Endodermal cell (in vitro differentiated cells): Measurements from ENCODE around the gene FAM228A. TPM values are rescaled to one million over a fixed set of nuclear protein-coding genes. Genes with fewer than 3 reads are reported as not detected.

ENCODE experiments used
- DNase-seq: peaks from one replicate; pipeline ENCODE4 v3.0.0-alpha.2; 2017
- H3K27ac ChIP-seq: 2 replicates; pipeline ENCODE4 v1.5.1; 2013; ENCODE audit warnings: mild to moderate bottlenecking, low read depth, low read length, moderate library complexity
- H3K27me3 ChIP-seq: 2 replicates; pipeline ENCODE4 v1.6.1; 2013; ENCODE audit warnings: mild to moderate bottlenecking, low read length, moderate library complexity; ENCODE audit not compliant: insufficient read depth, control insufficient read depth, poor library complexity, severe bottlenecking
- H3K36me3 ChIP-seq: 2 replicates; pipeline ENCODE4 v1.7.0; 2013; ENCODE audit warnings: mild to moderate bottlenecking, low read length, moderate library complexity; ENCODE audit not compliant: control insufficient read depth, insufficient read depth
- H3K4me1 ChIP-seq: one replicate; pipeline ENCODE4 v1.7.0; 2013; ENCODE audit warnings: low read length; ENCODE audit not compliant: control insufficient read depth, insufficient read depth
- H3K4me3 ChIP-seq: 2 replicates; pipeline ENCODE4 v1.5.1; 2013; ENCODE audit warnings: mild to moderate bottlenecking, low read length, moderate library complexity
- H3K9ac ChIP-seq: 2 replicates; pipeline ENCODE4 v1.6.1; 2013; ENCODE audit warnings: mild to moderate bottlenecking, low read length, moderate library complexity; ENCODE audit not compliant: poor library complexity, severe bottlenecking; ENCODE audit errors: extremely low read depth
- H3K9me3 ChIP-seq: 2 replicates; pipeline ENCODE4 v1.6.1; 2013; ENCODE audit warnings: mild to moderate bottlenecking, low read length, moderate library complexity; ENCODE audit not compliant: control insufficient read depth
- H3K27ac Mint-ChIP-seq: 2 replicates; pipeline ENCODE4 v1.8.0; 2020; ENCODE audit warnings: mixed read lengths
- H3K27me3 Mint-ChIP-seq: 2 replicates; pipeline ENCODE4 v1.8.0; 2021; ENCODE audit warnings: mild to moderate bottlenecking, mixed read lengths; ENCODE audit not compliant: insufficient read depth
- H3K36me3 Mint-ChIP-seq: 2 replicates; pipeline ENCODE4 v1.8.0; 2020; ENCODE audit warnings: low read depth, mixed read lengths
- H3K4me1 Mint-ChIP-seq: 2 replicates; pipeline ENCODE4 v1.8.0; 2020; ENCODE audit warnings: mixed read lengths
- H3K4me3 Mint-ChIP-seq: 2 replicates; pipeline ENCODE4 v1.8.0; 2020; ENCODE audit warnings: mild to moderate bottlenecking, moderate library complexity, mixed read lengths
- H3K9me3 Mint-ChIP-seq: 2 replicates; pipeline ENCODE4 v1.8.0; 2020; ENCODE audit warnings: mild to moderate bottlenecking, mixed read lengths
- WGBS, 2 experiments: methylation state at CpG; one replicate each; pipeline versions ENCODE4 v1.1.5 to v1.1.7; 2013; ENCODE audit warnings: missing lambda C conversion rate in 2 of 2, mixed read lengths in 1 of 2; ENCODE audit not compliant: insufficient coverage in 1 of 2, insufficient read length in 1 of 2; 5-methylcytosine and 5-hydroxymethylcytosine counted together
- total RNA-seq, 2 donors: library from RNA; stranded (reverse); fragmentation: NEBNext Ultra II Directional in 1 of 2; extraction: Animal tissue kit (Norgen Biotek cat#: 25700) in 1 of 2; gene quantifications; 2 replicates in 1 of 2; 3 replicates in 1 of 2; pipeline ENCODE4 v1.2.1, GENCODE V29; 2021
- TF ChIP-seq, protein P1 (sequence below): fragments of 200-600 bp; sonication (generic); conservative IDR thresholded peaks from 2 replicates; pipeline ENCODE4 v1.5.0; 2021; ENCODE audit warnings: antibody characterized with exemption, mild to moderate bottlenecking

The FAM228A gene
- total RNA-seq, 2 donors from 2014 or later = 0.53 TPM; not detected in 1

DNA sequence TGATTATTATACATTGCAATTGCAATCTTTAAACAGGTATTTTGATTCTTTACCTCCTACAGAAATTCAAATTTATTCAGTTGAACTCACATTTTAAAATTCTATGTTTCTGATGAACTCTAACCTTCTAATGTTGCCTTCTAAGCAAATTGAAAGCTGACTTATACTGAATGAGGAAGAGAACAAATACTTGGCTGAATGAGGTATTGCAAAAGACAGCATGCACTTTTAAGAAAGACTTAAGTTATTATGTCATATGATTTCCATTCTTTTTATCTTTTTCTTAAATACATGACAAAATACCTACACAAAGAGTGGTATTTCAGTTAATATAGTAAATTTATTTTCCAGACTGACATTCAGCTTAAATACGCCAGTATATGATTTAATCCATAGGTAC, 64.7 kb downstream of the FAM228A start:
- TF ChIP-seq, protein P1, sequence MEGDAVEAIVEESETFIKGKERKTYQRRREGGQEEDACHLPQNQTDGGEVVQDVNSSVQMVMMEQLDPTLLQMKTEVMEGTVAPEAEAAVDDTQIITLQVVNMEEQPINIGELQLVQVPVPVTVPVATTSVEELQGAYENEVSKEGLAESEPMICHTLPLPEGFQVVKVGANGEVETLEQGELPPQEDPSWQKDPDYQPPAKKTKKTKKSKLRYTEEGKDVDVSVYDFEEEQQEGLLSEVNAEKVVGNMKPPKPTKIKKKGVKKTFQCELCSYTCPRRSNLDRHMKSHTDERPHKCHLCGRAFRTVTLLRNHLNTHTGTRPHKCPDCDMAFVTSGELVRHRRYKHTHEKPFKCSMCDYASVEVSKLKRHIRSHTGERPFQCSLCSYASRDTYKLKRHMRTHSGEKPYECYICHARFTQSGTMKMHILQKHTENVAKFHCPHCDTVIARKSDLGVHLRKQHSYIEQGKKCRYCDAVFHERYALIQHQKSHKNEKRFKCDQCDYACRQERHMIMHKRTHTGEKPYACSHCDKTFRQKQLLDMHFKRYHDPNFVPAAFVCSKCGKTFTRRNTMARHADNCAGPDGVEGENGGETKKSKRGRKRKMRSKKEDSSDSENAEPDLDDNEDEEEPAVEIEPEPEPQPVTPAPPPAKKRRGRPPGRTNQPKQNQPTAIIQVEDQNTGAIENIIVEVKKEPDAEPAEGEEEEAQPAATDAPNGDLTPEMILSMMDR = no peak
- H3K27ac ChIP-seq = no peak overlapping the region
- no peaks in the 10 kb centered on the region for H3K36me3 Mint-ChIP-seq
- WGBS, 2 experiments = 92% methylated on average over 1 of the region's 1 CpG; no CpG with 5 or more reads in 1 of the 2 experiments
- no peaks in the 10 kb centered on the region for H3K9me3 ChIP-seq
- H3K4me3 Mint-ChIP-seq = no peak overlapping the region
- H3K4me1 Mint-ChIP-seq = peaks cover 15% of the 10 kb centered on the region
- peaks cover 33% of the 10 kb centered on the region for H3K27me3 ChIP-seq
- no peak overlapping the region for H3K4me3 ChIP-seq
- H3K9ac ChIP-seq = no peak overlapping the region
- DNase-seq = no peak
- peaks cover 7% of the 10 kb centered on the region for H3K27me3 Mint-ChIP-seq
- no peaks in the 10 kb centered on the region for H3K9me3 Mint-ChIP-seq
- no peaks in the 10 kb centered on the region for H3K4me1 ChIP-seq
- no peak overlapping the region for H3K27ac Mint-ChIP-seq
- H3K36me3 ChIP-seq = no peaks in the 10 kb centered on the region

Other genes starting within 250 kb of the FAM228A start
- 10 to 100 TPM; 18.6 to 20.7 TPM for gene ATAD2B, start 247.9 kb upstream of the FAM228A start, total RNA-seq
- gene UBXN2A, start 234.6 kb upstream of the FAM228A start, total RNA-seq = 10 to 100 TPM; 20.1 to 26.8 TPM
- 1 to 10 TPM in 1 of 2 donors, under 1 TPM in 1; 0.91 to 1.0 TPM for gene MFSD2B, start 165.0 kb upstream of the FAM228A start, total RNA-seq
- 10 to 100 TPM; 18.2 to 24.1 TPM for gene WDCP, start 127.7 kb upstream of the FAM228A start, total RNA-seq
- 10 to 100 TPM; 35.3 to 39.0 TPM for gene FKBP1B, start 125.3 kb upstream of the FAM228A start, total RNA-seq
- 100 to 1,000 TPM; 109 to 131 TPM for gene SF3B6, start 98.7 kb upstream of the FAM228A start, total RNA-seq
- gene TP53I3, start 90.2 kb upstream of the FAM228A start, total RNA-seq = 10 to 100 TPM; 11.6 to 23.2 TPM
- gene PFN4, start 51.7 kb upstream of the FAM228A start, total RNA-seq = under 1 TPM in 1 of 2 donors, not detected in 1; 0.73 TPM
- gene FAM228B, start 51.6 kb upstream of the FAM228A start, total RNA-seq = 10 to 100 TPM; 13.2 to 14.6 TPM
- gene ITSN2, start 185.5 kb downstream of the FAM228A start, total RNA-seq = 10 to 100 TPM; 12.6 to 16.8 TPM